Measurements from ENCODE around the gene MAGEH1. TPM values are rescaled to one million over a fixed set of nuclear protein-coding genes. Genes with fewer than 3 reads are reported as not detected.

Gene MAGEH1
- total RNA-seq, 2 donors from 2014 or later, result 13.7 to 23.4 TPM

GRCh38 chrX:55488593-55489313 is 36.8 kb downstream of the MAGEH1 start:
- ATAC-seq, result peak; percentile 77
- intact Hi-C loops (cut with DNase I), result no loop called here
- H3K4me3 ChIP-seq, result peak overlapping the region; percentile 51 to 53
- peak in 1 of 7 experiments; percentile 1 for TF ChIP-seq CTCF (IDR thresholded peaks at IDR 0.05)
- TF ChIP-seq POLR2A (IDR thresholded peaks at IDR 0.05), result peak in 2 of 3 donors; percentile 21 to 47
- DNase-seq, result peak; percentile 53 to 73 (median 65)
- H3K27ac ChIP-seq, result peak overlapping the region; percentile 67 to 87 (median 82)
- peaks cover 12% of the 10 kb centered on the region for H3K4me1 ChIP-seq
- H3K9me3 ChIP-seq, result no peaks in the 10 kb centered on the region
- H3K27me3 ChIP-seq, result no peaks in the 10 kb centered on the region
- WGBS, 2 donors, result 0% methylated on average over 5 to 38 of the region's 54 CpGs
- H3K36me3 ChIP-seq (replicated peaks in 1 of 2; ENCODE audit: insufficient read depth in 1 of 2, low read depth in 2 of 2), result no peaks in the 10 kb centered on the region

- Histone ChIP-seq H3K4me1 (peaks cover 12% of the 10 kb centered on the region), H3K27ac (peak within 1 kb of the TSS; percentile 67 to 87 (median 82)), H3K9me3 (no peaks in the 10 kb centered on the region), H3K4me3 (peak within 1 kb of the TSS; percentile 51 to 53), H3K27me3 (no peaks in the 10 kb centered on the region), H3K36me3 (replicated peaks in 1 of 2; ENCODE audit: insufficient read depth in 1 of 2, low read depth in 2 of 2) (no peaks in the 10 kb centered on the region)
- WGBS, 2 donors, result 1% methylated on average over 22 to 29 of the region's 34 CpGs
- peak; percentile 31 to 66 (median 53) for DNase-seq
- peak; percentile 57 for ATAC-seq
- peak in 2 of 7 experiments; percentile 0 to 14 for TF ChIP-seq CTCF (IDR thresholded peaks at IDR 0.05)
- TF ChIP-seq POLR2A (IDR thresholded peaks at IDR 0.05), result peak; percentile 19 to 66 (median 47)
- intact Hi-C loops (cut with DNase I), result no loop called here
Observed at GRCh38 chrX:55489314-55490009, 37.5 kb downstream of the MAGEH1 start, which contains the start of gene USP51. Gene USP51 (minus strand): TSS chrX:55489848. CDS start chrX:55488939, 909 bp downstream.

- Histone ChIP-seq H3K9me3 (no peaks in the 10 kb centered on the region), H3K27ac (peak overlapping the region in 3 of 4 donors; percentile 81 to 87 (median 82)), H3K4me1 (peaks cover 12% of the 10 kb centered on the region), H3K27me3 (no peaks in the 10 kb centered on the region), H3K4me3 (no peak overlapping the region), H3K36me3 (replicated peaks in 1 of 2; ENCODE audit: insufficient read depth in 1 of 2, low read depth in 2 of 2) (no peaks in the 10 kb centered on the region)
- intact Hi-C loops (cut with DNase I), result no loop called here
- no peak for DNase-seq
- WGBS, 2 donors, result 45 to 60% methylated on average over 4 of the region's 4 CpGs
- no peak for ATAC-seq
- TF ChIP-seq CTCF (IDR thresholded peaks at IDR 0.05) (no peak), POLR2A (IDR thresholded peaks at IDR 0.05) (no peak)
Observed at GRCh38 chrX:55490121-55490520, 38.2 kb downstream of the MAGEH1 start.

- Histone ChIP-seq H3K9me3 (no peaks in the 10 kb centered on the region), H3K4me1 (peaks cover 12% of the 10 kb centered on the region), H3K4me3 (no peak overlapping the region), H3K36me3 (replicated peaks in 1 of 2; ENCODE audit: insufficient read depth in 1 of 2, low read depth in 2 of 2) (no peaks in the 10 kb centered on the region), H3K27me3 (no peaks in the 10 kb centered on the region), H3K27ac (no peak overlapping the region)
- no peak for TF ChIP-seq CTCF (IDR thresholded peaks at IDR 0.05)
- no peak for TF ChIP-seq POLR2A (IDR thresholded peaks at IDR 0.05)
- ATAC-seq (no peak), DNase-seq (peak in 2 of 4 donors; percentile 3 to 12)
- WGBS, 2 donors, result 43 to 70% methylated on average over 2 to 4 of the region's 4 CpGs
- intact Hi-C loops (cut with DNase I), result no loop called here
Observed at GRCh38 chrX:55490974-55491373, 39.0 kb downstream of the MAGEH1 start.

Small RNA genes within 50 kb of the gene (microRNA-seq; reads per million reads assigned to microRNA genes)
- gene MIR4536-1 (ENCODE audit: borderline number of aligned reads in 2 of 2, borderline replicate concordance in 2 of 2) (0 reads per million in 2 donors), gene MIR4536-2 (ENCODE audit: borderline number of aligned reads in 2 of 2, borderline replicate concordance in 2 of 2) (0 reads per million in 2 donors)

Small RNA genes within 50 kb of the gene (small RNA-seq; reads per million reads assigned to genes)
- gene MIR4536-2, result not detected

Other genes starting within 250 kb of the MAGEH1 start
- gene PAGE5, start 231.8 kb upstream of the MAGEH1 start, total RNA-seq, result not detected
- gene PAGE3, start 187.2 kb upstream of the MAGEH1 start, total RNA-seq, result not detected
- gene USP51, start 37.7 kb downstream of the MAGEH1 start, total RNA-seq, result 1 to 10 TPM in 1 of 2 donors, under 1 TPM in 1; 0.99 to 1.6 TPM
- gene FOXR2, start 171.3 kb downstream of the MAGEH1 start, total RNA-seq, result not detected

Data from body of pancreas (tissue), 4 donors.